GM18951 (cell line): ENCODE results near the gene BMP8B.
"Not testable (repeated sequence)": the region's sequence is repeated elsewhere in the genome, so short reads cannot be mapped to it uniquely, and the experiment has no call there.

Source experiments
- POLR2A ChIP-seq: IDR thresholded peaks from 4 replicates; pipeline ENCODE4 v1.6.1; 2011; ENCODE audit warnings: mild to moderate bottlenecking; ENCODE audit not compliant: insufficient read length, insufficient read depth; ENCODE audit errors: extremely low read depth
- in situ Hi-C: fragments of 300-500 bp; cut with MboI; formaldehyde crosslinking; loops from one replicate; pipeline ENCODE4 v1.12.0; 2022; ENCODE audit warnings: low sequenced_read_pairs, mixed read lengths, inconsistent platforms; ENCODE audit not compliant: unreplicated experiment

The BMP8B gene

GRCh38 chr1:39788758-39789570 is at the start of gene BMP8B:
BMP8B (minus strand) TSS chr1:39788865; CDS start chr1:39788485, 380 bp downstream.
- in situ Hi-C loops: no loop called here
- TF ChIP-seq POLR2A: peak; percentile 51

GRCh38 chr1:39836595-39837110 is 48.0 kb upstream of the BMP8B start:
- in situ Hi-C loops: loop anchor here (10.0 kb wide), 1 partner anchor 58 kb away; no protein-coding TSS in a partner anchor
- no peak for TF ChIP-seq POLR2A

GRCh38 chr1:39835935-39836594 is 47.4 kb upstream of the BMP8B start:
- in situ Hi-C loops: loop anchor here (10.0 kb wide), 1 partner anchor 59 kb away; no protein-coding TSS in a partner anchor
- TF ChIP-seq POLR2A: no peak

GRCh38 chr1:39835110-39835509 is 46.4 kb upstream of the BMP8B start:
- in situ Hi-C loops: loop anchor here (10.0 kb wide), 1 partner anchor 60 kb away; no protein-coding TSS in a partner anchor
- no peak for TF ChIP-seq POLR2A

GRCh38 chr1:39833621-39834385 is 45.1 kb upstream of the BMP8B start:
- in situ Hi-C loops: loop anchor here (10.0 kb wide), 1 partner anchor 61 kb away; no protein-coding TSS in a partner anchor
- no peak for TF ChIP-seq POLR2A

- TF ChIP-seq POLR2A: no peak
- in situ Hi-C loops: loop anchor here (10.0 kb wide), 1 partner anchor 62 kb away; no protein-coding TSS in a partner anchor
These were observed 44.5 kb upstream of the BMP8B start for GRCh38 chr1:39833121-39833520.

GRCh38 chr1:39832294-39832693 is 43.6 kb upstream of the BMP8B start:
- in situ Hi-C loops: loop anchor here (10.0 kb wide), 1 partner anchor 63 kb away; no protein-coding TSS in a partner anchor
- no peak for TF ChIP-seq POLR2A

GRCh38 chr1:39829791-39830533 is 41.3 kb upstream of the BMP8B start:
- in situ Hi-C loops: loop anchor here (10.0 kb wide), 1 partner anchor 65 kb away; no protein-coding TSS in a partner anchor

GRCh38 chr1:39828734-39829133 is 40.1 kb upstream of the BMP8B start:
- in situ Hi-C loops: no loop called here
- no peak for TF ChIP-seq POLR2A

More at GRCh38 chr1:39829791-39830533, 41.3 kb upstream of the BMP8B start:
- no peak for TF ChIP-seq POLR2A

- in situ Hi-C loops: not testable (repeated sequence)
These were observed 39.6 kb upstream of the BMP8B start for GRCh38 chr1:39828255-39828654.

- no peak for TF ChIP-seq POLR2A
- in situ Hi-C loops: no loop called here
These were observed 38.5 kb upstream of the BMP8B start for GRCh38 chr1:39827201-39827600.

GRCh38 chr1:39826583-39826982 is 37.9 kb upstream of the BMP8B start:
- TF ChIP-seq POLR2A: no peak
- in situ Hi-C loops: no loop called here
